ENCODE measurements around the gene CAMSAP1.
"Not testable (repeated sequence)": the region's sequence is repeated elsewhere in the genome, so short reads cannot be mapped to it uniquely, and the experiment has no call there.

GRCh38 chr9:135911233-135911632 lies 3.9 kb upstream of the CAMSAP1 start:
- TF ChIP-seq REST (IDR thresholded peaks at IDR 0.05; ENCODE audit: borderline replicate concordance); REST (CRISPR knock-in tag; IDR thresholded peaks at IDR 0.05; ENCODE audit: low read depth); TAF1 (IDR thresholded peaks at IDR 0.05; ENCODE audit: control insufficient read depth, extremely low read depth, insufficient read depth, low read length, severe bottlenecking): not testable (repeated sequence)
